ENCODE results near the gene KIF1B.

- TF ChIP-seq CTCF (IDR thresholded peaks at IDR 0.05): no peak
- no peak for TF ChIP-seq EP300 (IDR thresholded peaks at IDR 0.05)
- TF ChIP-seq POLR2A (IDR thresholded peaks at IDR 0.05): no peak
These were observed 54.7 kb downstream of the KIF1B start for GRCh38 chr1:10265027-10265426.
